HEK293 (cell line): ENCODE data around the gene KIAA0513.

Experiments used
- CTCF ChIA-PET: fragments of 350-600 bp; formaldehyde crosslinking; extraction: SDS; loops from one replicate; lab custom pipeline; 2021; ENCODE audit warnings: antibody characterized with exemption; lab: Yijun Ruan, JAX
- POLR2A ChIA-PET: fragments of 300-600 bp; formaldehyde crosslinking; extraction: SDS; loops from one replicate; lab custom pipeline; 2020; ENCODE audit warnings: antibody characterized with exemption, inconsistent platforms; lab: Yijun Ruan, JAX
- H3K27ac ChIP-seq: fragments of 200-500 bp; sonication (Bioruptor generic); 2 replicates; pipeline ENCODE4 v1.5.1; 2014; ENCODE audit warnings: low read depth, low read length, control low read depth, inconsistent platforms; ENCODE audit errors: extremely low read depth
- H3K36me3 ChIP-seq, 2 experiments: fragments of 200-500 bp in 1 of 2; sonication (Bioruptor generic) in 1 of 2; 1 replicate in 1 of 2; 2 replicates in 1 of 2; pipeline ENCODE4 v1.5.1; 2014 to 2017; ENCODE audit warnings: inconsistent platforms in 2 of 2, low read length in 2 of 2; ENCODE audit not compliant: control insufficient read depth in 2 of 2, insufficient read depth in 1 of 2
- H3K4me1 ChIP-seq: fragments of 200-500 bp; sonication (Bioruptor generic); 2 replicates; pipeline ENCODE4 v1.5.1; 2014; ENCODE audit warnings: mild to moderate bottlenecking, low read length, inconsistent platforms; ENCODE audit not compliant: control insufficient read depth, insufficient read depth
- H3K4me3 ChIP-seq: 2 replicates; pipeline ENCODE4 v1.5.1; 2011; ENCODE audit warnings: low read depth, mild to moderate bottlenecking, control low read depth, low read length, moderate library complexity
- H3K9me3 ChIP-seq: fragments of 200-500 bp; sonication (Bioruptor generic); 2 replicates; pipeline ENCODE4 v1.5.1; 2014; ENCODE audit warnings: low read depth, low read length, inconsistent platforms; ENCODE audit not compliant: control insufficient read depth, insufficient read depth
- PRDM4 ChIP-seq: fragments of 450-650 bp; formaldehyde crosslinking; IDR thresholded peaks from 2 replicates; pipeline ENCODE4 v1.5.1; 2017; ENCODE audit warnings: missing biosample characterization, missing genetic modification characterization
- REST ChIP-seq: fragments of 450-650 bp; formaldehyde crosslinking; IDR thresholded peaks from 2 replicates; pipeline ENCODE4 v1.5.1; 2016; ENCODE audit warnings: missing biosample characterization, missing genetic modification characterization
- ZBTB21 ChIP-seq: fragments of 450-650 bp; formaldehyde crosslinking; IDR thresholded peaks from 2 replicates; pipeline ENCODE4 v1.5.1; 2017; ENCODE audit warnings: missing biosample characterization, missing genetic modification characterization
- ZIC2 ChIP-seq: fragments of 450-650 bp; formaldehyde crosslinking; IDR thresholded peaks from 2 replicates; pipeline ENCODE4 v1.5.1; 2016; ENCODE audit warnings: missing biosample characterization, missing genetic modification characterization
- ZNF18 ChIP-seq: fragments of 450-650 bp; formaldehyde crosslinking; IDR thresholded peaks from 2 replicates; pipeline ENCODE4 v1.5.1; 2016; ENCODE audit warnings: missing biosample characterization, missing genetic modification characterization
- ZNF2 ChIP-seq: fragments of 450-650 bp; formaldehyde crosslinking; IDR thresholded peaks from 2 replicates; pipeline ENCODE4 v1.5.1; 2016; ENCODE audit warnings: missing biosample characterization, missing genetic modification characterization
- ZNF266 ChIP-seq: fragments of 450-650 bp; formaldehyde crosslinking; IDR thresholded peaks from 2 replicates; pipeline ENCODE4 v1.5.1; 2016; ENCODE audit warnings: missing biosample characterization, missing genetic modification characterization, low read depth
- ZNF518A ChIP-seq: fragments of 450-650 bp; formaldehyde crosslinking; conservative IDR thresholded peaks from 2 replicates; pipeline ENCODE4 v1.5.1; 2016; ENCODE audit warnings: low read depth, missing biosample characterization, missing genetic modification characterization
- ZNF561 ChIP-seq: fragments of 450-650 bp; IDR thresholded peaks from 2 replicates; pipeline ENCODE4 v1.5.1; 2018; ENCODE audit warnings: missing biosample characterization, missing genetic modification characterization, borderline replicate concordance
- ZNF629 ChIP-seq: fragments of 450-650 bp; formaldehyde crosslinking; IDR thresholded peaks from 2 replicates; pipeline ENCODE4 v1.5.1; 2017; ENCODE audit warnings: missing biosample characterization, missing genetic modification characterization
- ZNF707 ChIP-seq: fragments of 450-650 bp; formaldehyde crosslinking; IDR thresholded peaks from 2 replicates; pipeline ENCODE4 v1.5.1; 2016; ENCODE audit warnings: missing biosample characterization, missing genetic modification characterization
- ZNF768 ChIP-seq: fragments of 450-650 bp; formaldehyde crosslinking; IDR thresholded peaks from 2 replicates; pipeline ENCODE4 v1.5.1; 2018; ENCODE audit warnings: missing biosample characterization, mild to moderate bottlenecking, missing genetic modification characterization

Gene KIAA0513

GRCh38 chr16:85088570-85089199 lies 61.1 kb downstream of the KIAA0513 start (continued):
- TF ChIP-seq REST (tag by site-specific recombination) (0 out of 2 replicates have a peak, but pooled peaks have one; percentile 24), ZNF266 (no peak)

- H3K27ac ChIP-seq: no peak overlapping the region
- no peaks in the 10 kb centered on the region for H3K9me3 ChIP-seq
- POLR2A ChIA-PET: no interaction called here
- H3K36me3 ChIP-seq: peaks cover 0 to 7% of the 10 kb centered on the region in 2 experiments; a peak in 1 of 3 replicates
- H3K4me3 ChIP-seq: no peak overlapping the region
- TF ChIP-seq ZNF561 (no peak), ZNF707 (tag by site-specific recombination) (no peak), ZNF518A (tag by site-specific recombination) (no peak), PRDM4 (no peak), ZIC2 (tag by site-specific recombination) (no peak), ZNF629 (tag by site-specific recombination) (no peak), ZNF18 (tag by site-specific recombination) (no peak), ZBTB21 (no peak), ZNF768 (tag by site-specific recombination) (no peak), ZNF2 (no peak)
- H3K4me1 ChIP-seq: peaks cover 2% of the 10 kb centered on the region; the same call in 1 of the 2 replicates
- CTCF ChIA-PET: no interaction called here
Observed at GRCh38 chr16:85089525-85089924, 61.9 kb downstream of the KIAA0513 start.
